Calu3 (cell line): ENCODE data around the gene CYTIP. TPM values are rescaled to one million over a fixed set of nuclear protein-coding genes. Genes with fewer than 3 reads are reported as not detected.

Experiments
- BruUV-seq: library from RNA; stranded (reverse); fragments of 400-500 nt; replicated peaks from 2 replicates; lab custom pipeline; 2021; lab: Mats Ljungman, UMichigan
- CTCF ChIA-PET: fragments of 300-600 bp; sonication (Branson Sonifier 250); formaldehyde crosslinking; loops from one replicate; lab custom pipeline; 2022; ENCODE audit warnings: antibody characterized with exemption; lab: Charles Lee
- DNase-seq: peaks from one replicate; pipeline ENCODE4 v3.0.0; 2022
- H3K27ac Mint-ChIP-seq: one replicate; pipeline ENCODE4 v1.8.0; 2022; ENCODE audit warnings: mixed read lengths; ENCODE audit not compliant: unreplicated experiment
- H3K27me3 Mint-ChIP-seq: one replicate; pipeline ENCODE4 v1.8.0; 2022; ENCODE audit warnings: mixed read lengths; ENCODE audit not compliant: unreplicated experiment
- H3K36me3 Mint-ChIP-seq: one replicate; pipeline ENCODE4 v1.8.0; 2022; ENCODE audit warnings: mild to moderate bottlenecking, moderate library complexity, mixed read lengths; ENCODE audit not compliant: insufficient read depth, unreplicated experiment
- H3K4me1 Mint-ChIP-seq: one replicate; pipeline ENCODE4 v1.8.0; 2022; ENCODE audit warnings: mild to moderate bottlenecking, low read depth, mixed read lengths; ENCODE audit not compliant: unreplicated experiment
- H3K4me3 Mint-ChIP-seq: one replicate; pipeline ENCODE4 v1.8.0; 2022; ENCODE audit warnings: mild to moderate bottlenecking, low read depth, moderate library complexity, mixed read lengths; ENCODE audit not compliant: unreplicated experiment
- H3K9me3 Mint-ChIP-seq: one replicate; pipeline ENCODE4 v1.8.0; 2022; ENCODE audit warnings: low read depth, mixed read lengths; ENCODE audit not compliant: unreplicated experiment
- CTCF ChIP-seq: fragments of 200-600 bp; IDR thresholded peaks from one replicate; pipeline ENCODE4 v1.8.0; 2022; ENCODE audit warnings: antibody characterized with exemption; ENCODE audit not compliant: unreplicated experiment
- intact Hi-C: fragments of 100-400 bp; cut with micrococcal nuclease; formaldehyde crosslinking; loops from one replicate; pipeline ENCODE4 v1.10.0; 2022; ENCODE audit not compliant: unreplicated experiment
- total RNA-seq: library from RNA; stranded (reverse); gene quantifications from 2 replicates; pipeline ENCODE4 v1.2.3, GENCODE V29; 2022

Gene CYTIP
- total RNA-seq, 1 experiment from 2014 or later = not detected

DNA sequence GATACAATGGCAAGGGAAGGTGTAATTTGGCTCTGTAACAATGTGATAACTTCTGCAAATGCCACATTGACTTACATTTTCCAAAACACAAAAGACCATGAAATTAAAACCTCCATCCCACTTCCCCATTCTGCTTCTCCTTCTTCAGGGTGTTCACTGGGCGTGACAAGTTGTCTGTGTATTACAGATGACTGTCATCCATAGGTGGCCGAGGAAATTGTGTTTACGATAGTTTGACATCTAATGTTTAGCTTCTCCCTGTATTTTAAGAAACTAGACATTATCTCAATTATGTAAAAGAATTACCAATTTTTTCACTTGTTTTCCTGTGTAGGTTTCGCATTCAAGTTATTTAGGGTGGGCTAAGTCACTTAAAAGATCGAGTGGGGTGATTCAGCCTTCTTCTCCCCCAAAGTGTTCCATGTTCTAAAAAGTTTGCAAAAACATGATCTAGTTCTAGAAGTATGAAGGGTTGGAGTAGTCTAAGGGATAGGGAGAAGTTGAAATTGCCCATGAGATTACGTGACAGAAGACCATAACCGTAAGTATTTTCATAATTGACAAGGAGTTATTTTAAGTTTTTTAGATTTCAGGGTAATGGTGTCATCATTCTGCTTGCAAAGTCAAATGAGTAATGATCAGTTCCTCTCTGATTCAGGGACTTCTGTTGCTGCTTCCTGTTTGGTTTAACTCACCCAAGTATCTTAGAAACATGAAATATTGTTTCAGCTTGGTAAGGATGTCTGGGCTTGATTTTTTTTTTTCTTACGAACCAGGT is 25.2 kb upstream of the CYTIP start:
- H3K36me3 Mint-ChIP-seq = no peaks in the 10 kb centered on the region
- intact Hi-C loops = no loop called here
- H3K27me3 Mint-ChIP-seq = no peaks in the 10 kb centered on the region
- no peak for DNase-seq
- no peaks in the 10 kb centered on the region for H3K4me1 Mint-ChIP-seq
- BruUV-seq = no TSS peak
- peaks cover 3% of the 10 kb centered on the region for H3K9me3 Mint-ChIP-seq
- H3K4me3 Mint-ChIP-seq = no peak overlapping the region
- no peak overlapping the region for H3K27ac Mint-ChIP-seq
- CTCF ChIA-PET = no interaction called here
- no peak for TF ChIP-seq CTCF

- Mint-ChIP-seq H3K27me3 (no peaks in the 10 kb centered on the region), H3K9me3 (peaks cover 3% of the 10 kb centered on the region), H3K4me3 (no peak overlapping the region), H3K27ac (no peak overlapping the region), H3K36me3 (no peaks in the 10 kb centered on the region), H3K4me1 (no peaks in the 10 kb centered on the region)
- no peak for TF ChIP-seq CTCF
- no TSS peak for BruUV-seq
- CTCF ChIA-PET = no interaction called here
- DNase-seq = no peak
- intact Hi-C loops = no loop called here
Observed at GRCh38 chr2:157466764-157467163, 22.9 kb upstream of the CYTIP start.

- no peaks in the 10 kb centered on the region for H3K36me3 Mint-ChIP-seq
- no peak for TF ChIP-seq CTCF
- H3K4me1 Mint-ChIP-seq = peaks cover 6% of the 10 kb centered on the region
- BruUV-seq = no TSS peak
- H3K27ac Mint-ChIP-seq = no peak overlapping the region
- H3K9me3 Mint-ChIP-seq = peaks cover 3% of the 10 kb centered on the region
- CTCF ChIA-PET = no interaction called here
- H3K27me3 Mint-ChIP-seq = no peaks in the 10 kb centered on the region
- H3K4me3 Mint-ChIP-seq = no peak overlapping the region
- no peak for DNase-seq
- intact Hi-C loops = no loop called here
Observed at GRCh38 chr2:157465554-157465953, 21.7 kb upstream of the CYTIP start.

- intact Hi-C loops = no loop called here
- H3K4me3 Mint-ChIP-seq = no peak overlapping the region
- peaks cover 15% of the 10 kb centered on the region for H3K4me1 Mint-ChIP-seq
- TF ChIP-seq CTCF = no peak
- no peaks in the 10 kb centered on the region for H3K27me3 Mint-ChIP-seq
- CTCF ChIA-PET = no interaction called here
- no TSS peak for BruUV-seq
- DNase-seq = no peak
- H3K36me3 Mint-ChIP-seq = no peaks in the 10 kb centered on the region
- peaks cover 3% of the 10 kb centered on the region for H3K9me3 Mint-ChIP-seq
- no peak overlapping the region for H3K27ac Mint-ChIP-seq
Observed at GRCh38 chr2:157463002-157463401, 19.1 kb upstream of the CYTIP start.
